ENCODE results near the gene KCNH3.
A peak's percentile ranks its signal among the peaks of the same experiment; 100 is the strongest.

Gene KCNH3

GRCh38 chr12:49543914-49544815, 5.3 kb downstream of the KCNH3 start:
- TF ChIP-seq, protein P1, sequence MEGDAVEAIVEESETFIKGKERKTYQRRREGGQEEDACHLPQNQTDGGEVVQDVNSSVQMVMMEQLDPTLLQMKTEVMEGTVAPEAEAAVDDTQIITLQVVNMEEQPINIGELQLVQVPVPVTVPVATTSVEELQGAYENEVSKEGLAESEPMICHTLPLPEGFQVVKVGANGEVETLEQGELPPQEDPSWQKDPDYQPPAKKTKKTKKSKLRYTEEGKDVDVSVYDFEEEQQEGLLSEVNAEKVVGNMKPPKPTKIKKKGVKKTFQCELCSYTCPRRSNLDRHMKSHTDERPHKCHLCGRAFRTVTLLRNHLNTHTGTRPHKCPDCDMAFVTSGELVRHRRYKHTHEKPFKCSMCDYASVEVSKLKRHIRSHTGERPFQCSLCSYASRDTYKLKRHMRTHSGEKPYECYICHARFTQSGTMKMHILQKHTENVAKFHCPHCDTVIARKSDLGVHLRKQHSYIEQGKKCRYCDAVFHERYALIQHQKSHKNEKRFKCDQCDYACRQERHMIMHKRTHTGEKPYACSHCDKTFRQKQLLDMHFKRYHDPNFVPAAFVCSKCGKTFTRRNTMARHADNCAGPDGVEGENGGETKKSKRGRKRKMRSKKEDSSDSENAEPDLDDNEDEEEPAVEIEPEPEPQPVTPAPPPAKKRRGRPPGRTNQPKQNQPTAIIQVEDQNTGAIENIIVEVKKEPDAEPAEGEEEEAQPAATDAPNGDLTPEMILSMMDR (IDR thresholded peaks at IDR 0.05; ENCODE audit: low read depth, low read length): no peak
- DNase-seq (ENCODE audit: low read depth in 2 of 2): no peak
- H3K4me3 ChIP-seq (replicated peaks in 1 of 2; ENCODE audit: low read depth in 2 of 2, low read length in 2 of 2): no peak overlapping the region

- no peak for DNase-seq (ENCODE audit: low read depth in 2 of 2)
- TF ChIP-seq, protein P1 (IDR thresholded peaks at IDR 0.05; ENCODE audit: low read depth, low read length): no peak
- no peak overlapping the region for H3K4me3 ChIP-seq (replicated peaks in 1 of 2; ENCODE audit: low read depth in 2 of 2, low read length in 2 of 2)
Observed at GRCh38 chr12:49545815-49546214, 7.0 kb downstream of the KCNH3 start.

GRCh38 chr12:49546481-49546880, 7.7 kb downstream of the KCNH3 start:
- DNase-seq (ENCODE audit: low read depth in 2 of 2): no peak
- no peak overlapping the region for H3K4me3 ChIP-seq (replicated peaks in 1 of 2; ENCODE audit: low read depth in 2 of 2, low read length in 2 of 2)
- TF ChIP-seq, protein P1 (IDR thresholded peaks at IDR 0.05; ENCODE audit: low read depth, low read length): no peak

DNA sequence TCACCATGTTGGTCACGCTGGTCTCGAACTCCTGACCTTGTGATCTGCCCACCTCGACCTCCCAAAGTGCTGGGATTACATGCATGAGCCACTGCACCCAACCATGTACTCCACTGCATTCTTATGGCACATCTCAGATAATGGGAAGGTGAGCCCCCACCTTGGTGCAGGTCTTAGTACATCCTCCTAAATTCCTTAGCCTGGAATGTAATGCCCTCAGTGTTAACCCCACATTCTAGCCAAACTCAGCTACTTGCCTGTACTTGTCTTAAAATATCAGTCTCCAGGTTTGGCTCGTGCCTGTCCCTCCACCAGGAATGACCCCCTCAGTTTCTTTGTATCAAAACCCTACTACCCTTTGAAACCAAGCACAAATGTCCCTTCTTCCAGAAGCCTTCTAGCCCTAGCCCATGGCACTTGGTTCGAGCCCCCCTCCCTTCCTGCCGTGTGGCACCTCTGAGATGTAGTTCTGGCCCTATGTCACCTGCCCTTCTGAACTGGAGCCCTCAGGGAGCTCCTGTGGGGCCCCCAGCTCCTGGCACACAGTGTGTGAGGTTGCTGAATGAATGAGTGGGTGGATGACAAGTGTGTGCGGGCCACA, 8.4 kb downstream of the KCNH3 start:
- TF ChIP-seq, protein P1 (IDR thresholded peaks at IDR 0.05; ENCODE audit: low read depth, low read length): no peak
- DNase-seq (ENCODE audit: low read depth in 2 of 2): no peak
- no peak overlapping the region for H3K4me3 ChIP-seq (replicated peaks in 1 of 2; ENCODE audit: low read depth in 2 of 2, low read length in 2 of 2)

- H3K4me3 ChIP-seq (replicated peaks in 1 of 2; ENCODE audit: low read depth in 2 of 2, low read length in 2 of 2): no peak overlapping the region
- TF ChIP-seq, protein P1 (IDR thresholded peaks at IDR 0.05; ENCODE audit: low read depth, low read length): no peak
- no peak for DNase-seq (ENCODE audit: low read depth in 2 of 2)
Observed at GRCh38 chr12:49548481-49548821, 9.6 kb downstream of the KCNH3 start.

GRCh38 chr12:49548822-49549648, 10.2 kb downstream of the KCNH3 start:
- TF ChIP-seq, protein P1 (IDR thresholded peaks at IDR 0.05; ENCODE audit: low read depth, low read length): peak; percentile 34
- peak; percentile 16 to 21 for DNase-seq (ENCODE audit: low read depth in 2 of 2)
- peak overlapping the region; percentile 22 to 28 for H3K4me3 ChIP-seq (replicated peaks in 1 of 2; ENCODE audit: low read depth in 2 of 2, low read length in 2 of 2)

Measured in cardiac fibroblast (primary cell).